DND-41 (cell line): Measurements from ENCODE around the gene LACTB.

Experiments used
- ATAC-seq: fragments of 200-7000 bp; cut with Tn5 transposase; 3 replicates; pipeline ENCODE4 v1.9.1; 2021; ENCODE audit warnings: low read depth; ENCODE audit not compliant: insufficient read depth
- DNase-seq: peaks from one replicate; pipeline ENCODE4 v3.0.0-alpha.2; 2020
- H2AFZ ChIP-seq: 2 replicates; pipeline ENCODE4 v1.6.0; 2012; ENCODE audit warnings: low read depth, low read length
- H3K27ac ChIP-seq: 2 replicates; pipeline ENCODE4 v1.5.1; 2012; ENCODE audit warnings: low read length, inconsistent platforms
- H3K27me3 ChIP-seq: fragments of 200-600 bp; sonication (generic); 2 replicates; pipeline ENCODE4 v1.6.0; 2012; ENCODE audit warnings: low read length, mild to moderate bottlenecking, inconsistent platforms; ENCODE audit not compliant: insufficient read depth, poor library complexity
- H3K36me3 ChIP-seq: 2 replicates; pipeline ENCODE4 v1.5.1; 2012; ENCODE audit warnings: low read length, inconsistent platforms; ENCODE audit not compliant: insufficient read depth
- H3K4me1 ChIP-seq: 2 replicates; pipeline ENCODE4 v1.5.1; 2012; ENCODE audit warnings: mild to moderate bottlenecking, low read length; ENCODE audit not compliant: insufficient read depth
- H3K4me2 ChIP-seq: 2 replicates; pipeline ENCODE4 v1.6.0; 2012; ENCODE audit warnings: mild to moderate bottlenecking, moderate library complexity, low read length, inconsistent platforms; ENCODE audit not compliant: insufficient read depth
- H3K4me3 ChIP-seq, 2 experiments: fragments of 200-600 bp in 1 of 2; shearing (Covaris generic) in 1 of 2; 2 replicates each; pipeline ENCODE4 v1.5.1; 2012 to 2016; ENCODE audit warnings: inconsistent platforms in 2 of 2, low read length in 2 of 2, mild to moderate bottlenecking in 2 of 2, low read depth in 1 of 2, moderate library complexity in 1 of 2
- H3K79me2 ChIP-seq: 2 replicates; pipeline ENCODE4 v1.6.0; 2012; ENCODE audit warnings: low read length, inconsistent platforms; ENCODE audit not compliant: insufficient read depth
- H3K9ac ChIP-seq: 2 replicates; pipeline ENCODE4 v1.6.0; 2012; ENCODE audit warnings: low read depth, mild to moderate bottlenecking, inconsistent platforms, low read length, moderate library complexity
- H3K9me3 ChIP-seq: 2 replicates; pipeline ENCODE4 v1.5.1; 2012; ENCODE audit warnings: low read length, moderate library complexity, mild to moderate bottlenecking, inconsistent platforms; ENCODE audit not compliant: insufficient read depth, severe bottlenecking
- H4K20me1 ChIP-seq: 2 replicates; pipeline ENCODE4 v1.6.0; 2012; ENCODE audit warnings: low read length; ENCODE audit not compliant: insufficient read depth
- CTCF ChIP-seq: IDR thresholded peaks from 2 replicates; pipeline ENCODE4 v1.5.1; 2012; ENCODE audit warnings: borderline replicate concordance, low read length, moderate library complexity, mild to moderate bottlenecking; ENCODE audit not compliant: poor library complexity, severe bottlenecking; ENCODE audit errors: extremely low read depth
- EZH2 ChIP-seq: IDR thresholded peaks from 3 replicates; pipeline ENCODE4 v1.6.1; 2012; ENCODE audit warnings: borderline replicate concordance, low read depth, mild to moderate bottlenecking, moderate library complexity, low read length, inconsistent platforms; ENCODE audit not compliant: severe bottlenecking

The LACTB gene

GRCh38 chr15:63172851-63173451 lies 51.3 kb downstream of the LACTB start:
- H3K9ac ChIP-seq = no peak overlapping the region
- no peaks in the 10 kb centered on the region for H4K20me1 ChIP-seq
- no peaks in the 10 kb centered on the region for H3K36me3 ChIP-seq
- no peaks in the 10 kb centered on the region for H3K27me3 ChIP-seq
- DNase-seq (no peak), ATAC-seq (no peak)
- H3K27ac ChIP-seq = no peak overlapping the region
- TF ChIP-seq EZH2 (no peak), CTCF (no peak)
- H3K4me2 ChIP-seq = no peak overlapping the region
- no peaks in the 10 kb centered on the region for H3K79me2 ChIP-seq
- no peaks in the 10 kb centered on the region for H3K9me3 ChIP-seq
- no peak overlapping the region for H3K4me3 ChIP-seq
- H2AFZ ChIP-seq = no peak overlapping the region
- H3K4me1 ChIP-seq = no peaks in the 10 kb centered on the region

GRCh38 chr15:63176302-63176701 lies 54.6 kb downstream of the LACTB start:
- Histone ChIP-seq H3K79me2 (no peaks in the 10 kb centered on the region), H3K9me3 (no peaks in the 10 kb centered on the region), H3K36me3 (no peaks in the 10 kb centered on the region), H3K4me2 (no peak overlapping the region), H3K4me3 (no peak overlapping the region), H3K27ac (no peak overlapping the region), H3K4me1 (no peaks in the 10 kb centered on the region), H4K20me1 (no peaks in the 10 kb centered on the region), H2AFZ (no peak overlapping the region), H3K27me3 (no peaks in the 10 kb centered on the region), H3K9ac (no peak overlapping the region)
- no peak for ATAC-seq
- TF ChIP-seq EZH2 (no peak), CTCF (no peak)
- DNase-seq = no peak

- ATAC-seq (no peak), DNase-seq (no peak)
- no peaks in the 10 kb centered on the region for H3K27me3 ChIP-seq
- H3K36me3 ChIP-seq = no peaks in the 10 kb centered on the region
- H3K9ac ChIP-seq = no peak overlapping the region
- no peaks in the 10 kb centered on the region for H3K9me3 ChIP-seq
- no peak overlapping the region for H3K27ac ChIP-seq
- H3K4me1 ChIP-seq = no peaks in the 10 kb centered on the region
- TF ChIP-seq CTCF = no peak
- TF ChIP-seq EZH2 = no peak
- no peaks in the 10 kb centered on the region for H4K20me1 ChIP-seq
- no peaks in the 10 kb centered on the region for H3K79me2 ChIP-seq
- no peak overlapping the region for H3K4me3 ChIP-seq
- H2AFZ ChIP-seq = no peak overlapping the region
- no peak overlapping the region for H3K4me2 ChIP-seq
Observed at GRCh38 chr15:63178034-63178433, 56.4 kb downstream of the LACTB start.
